ENCODE results near the gene NR1H2. TPM values are rescaled to one million over a fixed set of nuclear protein-coding genes. Genes with fewer than 3 reads are reported as not detected.

NR1H2 gene
- total and polyA plus RNA-seq, 2 experiments from 2014 or later: 32.9 to 70.2 TPM

- TF ChIP-seq ZNF462 (CRISPR knock-in tag; IDR thresholded peaks at IDR 0.05) (no peak), EZH2 (IDR thresholded peaks at IDR 0.05; ENCODE audit: low read depth, unreplicated experiment) (no peak)
Observed at GRCh38 chr19:50356691-50357177, 19.5 kb upstream of the NR1H2 start (continued).

- Mint-ChIP-seq H3K27ac (no peak overlapping the region), H3K4me1 (no peaks in the 10 kb centered on the region)
- H2AFZ ChIP-seq: peak overlapping the region; percentile 16; the same call in 1 of the 2 replicates
Observed at GRCh38 chr19:50357178-50358100, 18.8 kb upstream of the NR1H2 start.

More at GRCh38 chr19:50357178-50358100, 18.8 kb upstream of the NR1H2 start:
- no peaks in the 10 kb centered on the region; the same call in 1 of the 2 replicates for H3K4me1 ChIP-seq (ENCODE audit: insufficient read depth)
- no peaks in the 10 kb centered on the region for H3F3A ChIP-seq (replicated peaks; ENCODE audit: low read depth)
- DNase-seq (ENCODE audit: low spot score): peak; percentile 91
- Mint-ChIP-seq H3K4me3 (no peak overlapping the region), H3K9me3 (peaks cover 95% of the 10 kb centered on the region), H3K27me3 (ENCODE audit: insufficient read depth, low read depth, poor library complexity) (peaks cover 7% of the 10 kb centered on the region), H3K36me3 (ENCODE audit: low read depth) (peaks cover 39% of the 10 kb centered on the region)
- 0 out of 2 replicates have a peak overlapping the region, but pooled peaks have one; percentile 35 for H3K4me3 ChIP-seq
- peak overlapping the region; percentile 34; the same call in 1 of the 2 replicates for H3K27ac ChIP-seq (ENCODE audit: low read depth)
- H3K79me2 ChIP-seq (replicated peaks; ENCODE audit: insufficient read depth): no peaks in the 10 kb centered on the region
- ATAC-seq: peak; percentile 87
- H3K27me3 ChIP-seq (ENCODE audit: insufficient read depth): no peaks in the 10 kb centered on the region
- H3K4me2 ChIP-seq: peak overlapping the region; percentile 29
- H4K20me1 ChIP-seq (replicated peaks; ENCODE audit: insufficient read depth): no peaks in the 10 kb centered on the region; the same call in 1 of the 2 replicates
- TF ChIP-seq ZNF114 (CRISPR knock-in tag; IDR thresholded peaks at IDR 0.05) (no peak), EZH2 (IDR thresholded peaks at IDR 0.05; ENCODE audit: low read depth, unreplicated experiment) (no peak), CTCF (conservative IDR thresholded peaks at IDR 0.05; ENCODE audit: low read depth in 2 of 2) (peak; percentile 85), CREB1 (CRISPR knock-in tag; IDR thresholded peaks at IDR 0.05; ENCODE audit: low read depth) (no peak), STAT1 (IDR thresholded peaks at IDR 0.05; ENCODE audit: unreplicated experiment) (no peak)
- H3K9me2 ChIP-seq (ENCODE audit: insufficient read depth): 0 out of 2 replicates have a peak, but pooled peaks cover 3% of the 10 kb centered on the region
- no peaks in the 10 kb centered on the region for H3K36me3 ChIP-seq (ENCODE audit: insufficient read depth)

Data from GM23338 (cell line).